ENCODE results near the gene LAX1.

Gene LAX1

GRCh38 chr1:203823306-203823705, 58.3 kb downstream of the LAX1 start:
- TF ChIP-seq, protein P1, sequence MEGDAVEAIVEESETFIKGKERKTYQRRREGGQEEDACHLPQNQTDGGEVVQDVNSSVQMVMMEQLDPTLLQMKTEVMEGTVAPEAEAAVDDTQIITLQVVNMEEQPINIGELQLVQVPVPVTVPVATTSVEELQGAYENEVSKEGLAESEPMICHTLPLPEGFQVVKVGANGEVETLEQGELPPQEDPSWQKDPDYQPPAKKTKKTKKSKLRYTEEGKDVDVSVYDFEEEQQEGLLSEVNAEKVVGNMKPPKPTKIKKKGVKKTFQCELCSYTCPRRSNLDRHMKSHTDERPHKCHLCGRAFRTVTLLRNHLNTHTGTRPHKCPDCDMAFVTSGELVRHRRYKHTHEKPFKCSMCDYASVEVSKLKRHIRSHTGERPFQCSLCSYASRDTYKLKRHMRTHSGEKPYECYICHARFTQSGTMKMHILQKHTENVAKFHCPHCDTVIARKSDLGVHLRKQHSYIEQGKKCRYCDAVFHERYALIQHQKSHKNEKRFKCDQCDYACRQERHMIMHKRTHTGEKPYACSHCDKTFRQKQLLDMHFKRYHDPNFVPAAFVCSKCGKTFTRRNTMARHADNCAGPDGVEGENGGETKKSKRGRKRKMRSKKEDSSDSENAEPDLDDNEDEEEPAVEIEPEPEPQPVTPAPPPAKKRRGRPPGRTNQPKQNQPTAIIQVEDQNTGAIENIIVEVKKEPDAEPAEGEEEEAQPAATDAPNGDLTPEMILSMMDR (IDR thresholded peaks at IDR 0.05; ENCODE audit: low read depth, low read length): no peak
- H3K4me3 ChIP-seq (ENCODE audit: low read depth, low read length): no peak overlapping the region

All from WI38 (cell line).